ENCODE results near the gene SYNGR2.

Gene SYNGR2

DNA sequence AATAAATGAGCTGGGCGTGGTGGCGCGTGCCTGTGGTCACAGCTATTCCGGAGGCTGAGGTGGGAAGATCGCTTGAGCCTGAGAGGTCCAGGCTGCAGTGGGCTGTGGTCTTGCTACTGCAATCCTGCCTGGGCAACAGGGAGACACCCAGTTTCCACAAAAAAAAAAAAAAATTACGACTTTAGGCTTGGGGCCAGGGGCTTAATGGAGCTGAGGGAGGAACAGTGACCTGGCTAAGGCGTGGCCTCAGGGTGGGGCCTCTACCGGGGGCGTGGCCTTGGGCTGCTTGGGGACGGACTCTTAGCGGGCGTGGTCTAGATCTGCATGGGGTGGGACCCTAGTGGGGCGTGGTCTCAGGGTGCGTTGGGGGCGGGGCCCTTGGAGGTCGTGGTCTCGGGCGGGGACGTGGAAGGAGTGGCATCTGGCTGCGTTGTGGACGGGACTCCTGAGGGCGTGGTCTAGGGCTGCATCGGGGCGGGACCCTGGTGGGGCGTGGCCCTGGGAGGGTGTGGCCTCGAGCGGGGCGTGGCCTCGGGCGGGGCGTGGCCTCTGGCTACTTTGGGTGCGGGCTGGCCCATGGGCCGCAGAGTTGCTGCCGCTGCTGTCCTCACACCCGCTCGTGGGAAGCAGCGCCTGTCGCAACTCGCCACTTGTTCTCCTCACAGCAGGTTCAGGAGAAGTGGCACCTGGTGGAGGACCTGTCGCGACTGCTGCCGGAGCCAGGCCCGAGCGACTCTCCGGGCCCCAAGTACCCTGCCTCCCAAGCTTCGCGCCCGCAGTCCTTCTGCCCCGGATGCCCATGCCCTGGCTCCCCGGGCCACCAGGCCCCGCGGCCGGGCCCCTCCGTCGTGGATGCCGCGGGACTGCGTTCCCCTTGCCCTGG is 28.0 kb upstream of the SYNGR2 start:
- in situ Hi-C loops (cut with MboI; ENCODE audit: low pct_unique_long_range_greater_than_20kb, low sequenced_read_pairs): no loop called here
- peak; percentile 98 for DNase-seq

- in situ Hi-C loops (cut with MboI; ENCODE audit: low pct_unique_long_range_greater_than_20kb, low sequenced_read_pairs): no loop called here
- no peak for DNase-seq
Observed at GRCh38 chr17:78141437-78142118, 26.8 kb upstream of the SYNGR2 start.

DNA sequence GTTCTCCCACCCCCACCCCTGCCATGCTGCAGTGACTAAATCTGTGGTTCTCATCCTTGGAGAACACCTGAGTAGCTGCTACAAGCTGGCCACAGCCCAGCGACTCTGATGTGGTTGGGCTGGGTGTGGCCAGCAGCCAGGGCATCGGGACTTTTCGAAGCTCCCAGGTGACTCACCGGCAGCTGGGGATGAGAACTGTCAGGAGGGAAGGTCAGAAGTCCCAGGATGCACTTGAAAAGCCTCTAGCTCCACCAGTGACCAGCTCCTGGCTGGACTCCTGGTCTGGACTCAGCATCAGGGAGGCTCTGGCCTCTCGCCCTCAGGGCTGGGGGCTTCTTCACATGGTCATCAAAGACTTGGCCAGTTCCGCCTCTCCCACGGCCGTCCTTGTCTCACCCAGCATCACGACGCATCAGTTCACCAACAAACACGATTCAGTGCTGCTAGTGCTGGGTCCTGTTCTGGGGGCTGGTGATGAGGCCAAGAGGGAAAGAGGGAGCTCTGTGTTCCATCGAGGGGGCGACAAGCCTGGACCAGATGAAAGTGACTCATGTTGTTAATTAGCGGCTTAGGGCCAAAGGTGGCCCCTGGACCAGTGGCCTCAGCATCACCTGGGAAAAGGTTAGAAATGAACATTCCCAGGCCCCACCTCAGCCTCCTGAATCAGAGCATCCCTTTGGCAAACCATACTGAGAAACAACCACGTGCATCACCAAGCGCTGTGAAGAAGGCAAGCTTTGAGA is 26.1 kb upstream of the SYNGR2 start:
- no peak for DNase-seq

DNA sequence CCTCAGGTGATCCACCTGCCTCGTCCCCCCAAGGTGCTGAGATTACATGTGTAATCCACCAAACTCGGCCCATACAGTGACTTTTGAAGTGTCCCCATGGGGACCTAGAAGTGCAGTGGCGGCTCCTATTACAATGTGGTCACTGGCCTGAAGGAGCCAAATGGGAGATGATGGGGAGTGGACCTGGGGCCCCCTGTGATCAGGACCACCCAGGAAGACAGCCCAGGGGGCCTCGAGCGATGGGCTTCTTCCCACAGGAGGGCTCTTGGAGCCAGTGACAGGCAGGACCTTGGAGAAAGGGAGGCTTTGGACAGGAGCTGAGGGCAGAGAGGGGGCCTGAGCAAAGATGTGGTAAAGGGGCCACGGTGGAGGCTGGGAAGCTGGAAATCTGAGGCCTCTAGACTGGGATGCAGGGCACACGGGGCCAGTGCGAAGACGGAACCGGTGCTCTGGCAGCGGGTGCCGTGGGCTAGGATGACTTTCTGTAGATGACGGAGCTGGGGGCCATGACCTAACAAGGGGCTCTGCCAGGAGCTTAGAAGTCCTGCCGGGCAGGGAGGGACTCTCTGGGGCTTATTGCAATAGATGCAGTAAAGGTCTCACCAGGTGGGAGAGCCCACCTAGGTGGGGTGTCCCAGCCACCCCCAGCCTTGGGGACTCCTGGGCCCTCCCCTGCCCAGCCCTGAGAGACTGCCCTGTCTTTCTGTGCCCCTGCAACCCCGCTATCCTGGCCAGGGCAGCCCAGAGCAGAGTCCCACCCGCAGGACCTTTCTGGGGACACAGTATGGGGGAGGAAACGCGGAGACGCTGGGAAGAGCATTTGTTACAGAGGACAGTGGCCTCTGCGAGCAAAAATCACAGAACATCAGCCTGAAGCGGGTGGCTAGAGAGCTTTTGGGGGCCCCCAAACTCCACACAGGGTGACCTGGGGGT is 24.9 kb upstream of the SYNGR2 start:
- no peak for DNase-seq
- in situ Hi-C loops (cut with MboI; ENCODE audit: low pct_unique_long_range_greater_than_20kb, low sequenced_read_pairs): no loop called here

More for the DNA sequence above, 26.1 kb upstream of the SYNGR2 start:
- in situ Hi-C loops (cut with MboI; ENCODE audit: low pct_unique_long_range_greater_than_20kb, low sequenced_read_pairs): no loop called here

- DNase-seq: peak; percentile 86
- in situ Hi-C loops (cut with MboI; ENCODE audit: low pct_unique_long_range_greater_than_20kb, low sequenced_read_pairs): no loop called here
Observed at GRCh38 chr17:78144147-78144719, 24.1 kb upstream of the SYNGR2 start.

DNA sequence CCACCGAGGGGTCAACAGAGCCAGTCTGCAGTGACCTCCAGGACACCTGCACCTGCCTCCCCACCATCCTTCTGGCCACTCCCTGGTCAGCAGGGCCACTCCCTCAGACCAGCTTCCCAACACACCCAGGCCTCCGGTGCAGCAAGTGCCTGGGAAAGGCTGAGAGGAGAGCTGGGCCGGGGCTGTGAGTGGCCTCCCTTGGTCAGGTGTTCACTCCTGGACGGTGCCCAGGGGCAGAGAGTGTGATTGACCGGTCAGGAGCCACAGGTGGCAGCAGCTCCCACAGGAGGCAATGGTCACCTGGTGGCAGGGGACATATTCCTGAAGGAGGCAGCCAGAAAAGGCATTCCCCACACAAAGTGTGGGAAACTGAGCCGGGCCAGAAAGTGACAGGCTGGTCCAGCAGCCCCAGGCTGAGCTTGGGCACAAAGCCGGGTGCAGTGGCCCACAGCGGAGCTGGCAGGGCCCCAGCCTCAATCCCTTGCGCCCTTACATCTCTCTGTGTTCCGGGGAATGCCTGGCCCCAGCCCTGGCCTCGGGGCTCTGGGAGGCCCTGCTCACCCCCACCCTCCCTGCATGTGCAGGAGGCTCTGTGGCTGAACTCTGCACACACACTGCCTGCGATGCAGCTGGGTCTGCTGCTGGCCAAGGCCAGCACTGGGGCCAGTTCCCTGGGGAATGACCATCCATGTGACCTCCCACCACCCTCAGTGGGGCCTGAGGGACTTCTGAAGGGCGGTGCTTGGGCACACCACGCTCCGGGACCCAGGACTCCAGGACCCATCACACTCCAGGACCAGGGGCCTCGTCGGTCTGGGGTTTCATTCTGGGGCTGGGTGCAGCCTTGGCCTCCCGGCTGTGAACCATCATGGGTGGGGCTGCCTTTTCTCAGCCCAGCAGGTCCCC is 23.4 kb upstream of the SYNGR2 start:
- DNase-seq: no peak
- in situ Hi-C loops (cut with MboI; ENCODE audit: low pct_unique_long_range_greater_than_20kb, low sequenced_read_pairs): no loop called here

GRCh38 chr17:78146471-78146869 is 21.9 kb upstream of the SYNGR2 start:
- DNase-seq: no peak
- in situ Hi-C loops (cut with MboI; ENCODE audit: low pct_unique_long_range_greater_than_20kb, low sequenced_read_pairs): no loop called here

- DNase-seq: no peak
- in situ Hi-C loops (cut with MboI; ENCODE audit: low pct_unique_long_range_greater_than_20kb, low sequenced_read_pairs): no loop called here
Observed at GRCh38 chr17:78146881-78147280, 21.5 kb upstream of the SYNGR2 start.

GRCh38 chr17:78147315-78147998 is 20.9 kb upstream of the SYNGR2 start:
- peak; percentile 43 for DNase-seq
- in situ Hi-C loops (cut with MboI; ENCODE audit: low pct_unique_long_range_greater_than_20kb, low sequenced_read_pairs): no loop called here

DNA sequence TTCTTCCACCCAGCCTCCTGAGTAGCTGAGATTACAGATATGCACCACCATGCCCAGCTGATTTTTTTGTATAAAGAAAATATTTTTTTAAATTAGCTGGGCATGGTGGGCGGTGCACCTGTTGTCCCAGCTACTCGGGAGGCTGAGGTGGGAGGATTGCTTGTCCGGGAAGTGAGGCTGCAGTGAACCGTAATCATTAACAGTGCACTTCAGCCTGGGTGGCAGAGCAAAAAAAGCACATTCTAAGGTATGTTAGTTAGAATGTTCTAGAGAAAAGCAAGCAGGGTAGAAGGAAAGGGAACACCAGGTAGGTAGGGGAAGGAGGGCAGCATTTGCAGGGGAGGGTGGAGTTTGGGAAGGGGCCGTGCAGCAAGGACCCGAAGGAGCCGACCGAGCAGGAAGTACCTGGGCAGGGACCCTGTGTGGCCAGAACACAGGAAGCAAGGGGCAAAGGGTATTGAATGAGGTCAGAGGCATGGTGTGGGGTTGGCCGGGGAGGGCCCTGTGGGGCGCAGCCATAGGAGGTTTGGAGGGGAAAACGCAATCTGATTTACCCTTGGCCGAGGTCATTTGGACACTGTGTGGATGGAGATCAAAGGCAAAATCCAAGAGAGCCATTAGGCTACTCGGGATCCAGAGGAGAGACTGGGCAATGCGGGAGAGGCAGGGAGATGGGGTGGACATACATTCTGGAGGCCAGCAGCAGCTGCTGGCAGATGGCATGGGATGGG is 19.9 kb upstream of the SYNGR2 start:
- in situ Hi-C loops (cut with MboI; ENCODE audit: low pct_unique_long_range_greater_than_20kb, low sequenced_read_pairs): no loop called here
- DNase-seq: no peak

DNA sequence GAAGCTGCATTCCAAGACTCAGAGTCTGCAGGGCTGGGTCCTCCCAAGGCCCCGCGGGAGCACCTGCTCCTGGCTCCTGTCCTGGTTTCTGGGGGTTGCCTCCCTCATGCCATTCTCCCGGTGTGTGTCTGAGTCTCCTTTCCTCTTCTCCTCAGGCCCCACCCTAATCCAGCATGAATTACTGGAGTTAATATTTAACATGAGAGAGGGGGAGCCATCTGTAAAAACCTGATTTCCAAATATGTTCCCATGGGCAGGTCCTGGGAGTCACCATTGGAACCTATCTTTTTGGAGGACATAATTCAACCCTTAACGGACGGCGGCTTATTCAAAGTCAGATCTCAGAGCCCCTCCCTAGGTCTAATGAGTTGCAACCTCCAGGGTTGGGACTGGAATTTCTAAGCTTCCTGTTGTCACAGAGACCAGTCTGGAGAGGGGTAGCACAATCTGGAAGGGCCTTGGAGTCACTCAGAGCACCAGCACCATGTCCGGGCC is 16.8 kb upstream of the SYNGR2 start:
- in situ Hi-C loops (cut with MboI; ENCODE audit: low pct_unique_long_range_greater_than_20kb, low sequenced_read_pairs): no loop called here
- DNase-seq: no peak

GRCh38 chr17:78154903-78155811 is 13.2 kb upstream of the SYNGR2 start:
- in situ Hi-C loops (cut with MboI; ENCODE audit: low pct_unique_long_range_greater_than_20kb, low sequenced_read_pairs): no loop called here
- peak; percentile 77 for DNase-seq

DNA sequence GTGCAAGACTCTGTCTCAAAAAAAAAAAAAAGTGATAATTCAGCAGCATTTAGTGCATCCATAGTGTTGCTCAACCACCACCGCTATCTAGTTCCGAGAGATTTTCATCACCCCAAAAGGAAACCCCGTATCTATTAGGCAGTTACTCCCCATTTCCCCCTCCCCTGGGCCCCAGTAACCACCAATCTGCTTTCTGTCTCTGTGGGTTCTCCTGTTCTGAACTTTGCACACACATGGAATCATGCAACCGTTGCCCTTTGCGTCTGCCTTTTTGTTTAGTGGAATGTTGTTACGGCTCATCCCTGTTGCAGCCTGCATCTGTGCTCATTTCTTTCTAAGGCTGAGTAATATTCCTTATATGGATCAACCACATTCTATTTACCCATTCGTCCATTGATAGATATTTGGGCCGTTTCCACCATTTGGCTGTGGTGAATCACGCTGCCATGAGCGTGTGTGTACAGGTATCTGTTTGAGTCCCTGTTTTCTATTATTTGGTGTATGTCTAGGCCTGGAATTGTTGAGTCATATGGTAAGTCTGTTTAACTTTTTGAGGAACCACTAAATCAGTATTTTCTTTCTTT is 8.7 kb upstream of the SYNGR2 start:
- in situ Hi-C loops (cut with MboI; ENCODE audit: low pct_unique_long_range_greater_than_20kb, low sequenced_read_pairs): no loop called here
- DNase-seq: no peak

DNA sequence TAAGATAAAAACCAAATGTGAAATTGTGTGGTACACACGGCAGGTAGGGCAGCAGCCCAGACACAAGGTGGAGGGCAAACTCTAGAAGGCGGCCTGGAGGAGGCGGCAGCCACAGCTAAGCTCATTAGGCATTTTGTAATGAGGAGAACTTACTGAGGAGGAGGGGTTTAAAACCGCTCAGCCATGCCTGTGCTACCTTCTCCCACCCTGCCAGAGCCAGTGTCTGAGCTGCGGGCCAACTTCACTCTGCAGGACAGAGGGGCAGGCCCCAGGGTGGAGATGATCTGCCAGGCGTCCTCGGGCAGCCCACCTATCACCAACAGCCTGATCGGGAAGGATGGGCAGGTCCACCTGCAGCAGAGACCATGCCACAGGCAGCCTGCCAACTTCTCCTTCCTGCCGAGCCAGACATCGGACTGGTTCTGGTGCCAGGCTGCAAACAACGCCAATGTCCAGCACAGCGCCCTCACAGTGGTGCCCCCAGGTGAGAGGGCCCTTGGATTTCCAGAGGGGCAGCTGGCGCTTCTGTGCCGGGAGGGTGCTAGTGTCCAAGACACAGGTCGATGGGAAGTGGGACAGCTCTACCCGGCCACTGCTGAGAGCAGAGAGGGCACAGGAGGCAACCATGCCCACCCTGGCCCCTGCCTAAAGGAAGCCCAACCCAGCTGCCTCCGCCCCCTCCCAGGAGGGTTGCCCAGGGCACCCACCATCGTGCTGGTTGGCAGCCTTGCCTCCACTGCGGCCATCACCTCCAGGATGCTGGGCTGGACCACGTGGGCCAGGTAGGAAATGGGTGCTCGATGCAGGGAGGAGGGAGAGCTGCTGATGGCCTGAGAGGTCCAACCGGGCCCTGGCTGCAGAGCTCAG is 4.3 kb upstream of the SYNGR2 start:
- DNase-seq: no peak
- in situ Hi-C loops (cut with MboI; ENCODE audit: low pct_unique_long_range_greater_than_20kb, low sequenced_read_pairs): no loop called here
